ENCODE results near the gene ATXN1. TPM values are rescaled to one million over a fixed set of nuclear protein-coding genes. Genes with fewer than 3 reads are reported as not detected.
A peak's percentile ranks its signal among the peaks of the same experiment; 100 is the strongest.

Gene ATXN1
- total and polyA plus RNA-seq, 2 of the 13 experiments (the other 11 are each of a cell fraction or from before 2014, with no cell fraction given): 20.7 to 39.5 TPM

DNA sequence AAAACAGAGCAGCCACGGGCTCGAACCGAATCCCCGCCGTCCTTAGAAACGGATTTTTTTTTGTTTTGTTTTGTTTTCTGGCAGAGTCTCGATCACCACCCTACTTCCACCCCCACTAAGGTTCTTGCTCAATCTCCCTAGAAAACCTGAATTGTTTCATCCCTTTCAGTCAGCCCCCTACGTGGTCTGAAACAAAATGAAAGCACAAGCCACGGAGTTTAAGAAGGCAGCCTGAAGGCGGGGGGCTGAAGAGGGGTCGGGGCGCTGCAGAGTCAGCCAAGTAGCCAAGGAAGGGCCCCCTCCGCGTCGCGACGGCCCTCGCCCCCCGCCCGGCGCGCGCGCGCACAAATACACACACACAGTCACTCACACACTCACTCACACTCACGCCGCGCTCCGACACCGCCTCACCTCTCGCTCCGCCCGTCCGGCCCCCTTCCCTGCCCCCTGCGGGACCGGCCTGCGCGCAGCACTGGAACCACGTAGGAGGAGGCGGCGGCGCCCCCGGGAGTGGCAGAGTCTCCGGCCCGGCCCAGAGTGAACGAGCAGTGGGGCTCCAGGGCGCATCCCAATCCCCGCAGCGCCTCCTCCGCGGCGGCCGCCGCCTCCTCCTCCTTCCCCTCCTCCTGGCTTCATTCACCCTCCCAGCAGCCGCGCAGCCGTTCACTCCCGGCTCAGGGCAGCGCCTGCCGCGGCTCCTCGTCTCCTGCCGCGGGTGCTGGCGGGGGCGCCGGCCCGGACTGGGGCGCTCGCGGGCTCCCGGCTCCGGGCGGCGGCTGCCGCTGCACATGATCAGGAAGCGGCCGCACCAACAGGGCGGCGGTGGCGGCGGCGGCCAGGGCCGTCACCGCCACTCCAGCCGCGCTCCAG is 1.4 kb downstream of the ATXN1 start (continued):
- peak; percentile 72 for TF ChIP-seq POLR2G (IDR thresholded peaks at IDR 0.05; ENCODE audit: low read depth, low read length)
- TF ChIP-seq ELK4 (CRISPR knock-in tag; IDR thresholded peaks at IDR 0.05; ENCODE audit: borderline replicate concordance): no peak
- peak; percentile 62 for TF ChIP-seq RARA (CRISPR knock-in tag; IDR thresholded peaks at IDR 0.05)
- TF ChIP-seq JUNB (CRISPR knock-in tag; IDR thresholded peaks at IDR 0.05; ENCODE audit: borderline replicate concordance): no peak
- TF ChIP-seq KLF13 (CRISPR knock-in tag; IDR thresholded peaks at IDR 0.05): no peak
- TF ChIP-seq TIGD3 (CRISPR knock-in tag; IDR thresholded peaks at IDR 0.05; ENCODE audit: borderline replicate concordance): no peak
- no peak for TF ChIP-seq ZHX2 (IDR thresholded peaks at IDR 0.05; ENCODE audit: low read depth)
- TF ChIP-seq ZHX2 (CRISPR knock-in tag; IDR thresholded peaks at IDR 0.05; ENCODE audit: borderline replicate concordance): no peak
- no peak for TF ChIP-seq ZNF30 (CRISPR knock-in tag; IDR thresholded peaks at IDR 0.05)
- no peak for TF ChIP-seq ZNF280B (CRISPR knock-in tag; IDR thresholded peaks at IDR 0.05; ENCODE audit: borderline replicate concordance)
- peak; percentile 77 for TF ChIP-seq DMAP1 (CRISPR knock-in tag; IDR thresholded peaks at IDR 0.05)
- TF ChIP-seq ZNF768 (CRISPR knock-in tag; IDR thresholded peaks at IDR 0.05): peak; percentile 55; the same call in 1 of the 2 replicates
- TF ChIP-seq NFE2L2 (IDR thresholded peaks at IDR 0.05; ENCODE audit: low read length): no peak
- peak; percentile 58 for TF ChIP-seq U2AF1 (optimal IDR thresholded peaks at IDR 0.05; ENCODE audit: low read depth, low read length)
- TF ChIP-seq ZNF639 (CRISPR knock-in tag; conservative IDR thresholded peaks at IDR 0.05): peak; percentile 72
- no peak for TF ChIP-seq ZNF564 (CRISPR knock-in tag; IDR thresholded peaks at IDR 0.05)
- TF ChIP-seq SSRP1 (CRISPR knock-in tag; IDR thresholded peaks at IDR 0.05): no peak
